HG02642 (cell line): ENCODE results near the gene BCL2L12.

Experiments
- ATAC-seq: cut with Tn5 transposase; IDR thresholded peaks from one replicate; pipeline ENCODE4 v1.9.1; 2021; ENCODE audit warnings: mild to moderate bottlenecking; ENCODE audit not compliant: unreplicated experiment, poor library complexity

Gene BCL2L12

DNA sequence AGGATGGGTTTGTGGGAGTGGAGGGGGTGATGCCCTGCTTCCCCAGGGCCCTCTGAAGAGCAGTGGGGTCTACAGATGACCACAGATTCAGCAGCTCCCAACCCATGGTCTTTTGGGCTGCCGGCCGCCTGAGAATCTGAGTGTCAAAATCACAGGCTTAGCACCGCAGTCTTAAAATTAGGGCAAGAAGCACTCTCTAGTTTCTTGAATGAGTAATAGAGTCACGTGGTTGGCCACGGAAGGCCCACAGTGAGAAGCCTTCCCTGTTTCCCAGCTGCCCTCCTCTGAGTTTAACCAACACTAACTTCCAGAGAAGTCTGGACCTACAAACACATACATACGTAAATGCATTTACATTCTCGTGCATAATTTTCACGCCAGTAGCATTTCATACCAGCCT lies 16.5 kb downstream of the BCL2L12 start:
- no peak for ATAC-seq

DNA sequence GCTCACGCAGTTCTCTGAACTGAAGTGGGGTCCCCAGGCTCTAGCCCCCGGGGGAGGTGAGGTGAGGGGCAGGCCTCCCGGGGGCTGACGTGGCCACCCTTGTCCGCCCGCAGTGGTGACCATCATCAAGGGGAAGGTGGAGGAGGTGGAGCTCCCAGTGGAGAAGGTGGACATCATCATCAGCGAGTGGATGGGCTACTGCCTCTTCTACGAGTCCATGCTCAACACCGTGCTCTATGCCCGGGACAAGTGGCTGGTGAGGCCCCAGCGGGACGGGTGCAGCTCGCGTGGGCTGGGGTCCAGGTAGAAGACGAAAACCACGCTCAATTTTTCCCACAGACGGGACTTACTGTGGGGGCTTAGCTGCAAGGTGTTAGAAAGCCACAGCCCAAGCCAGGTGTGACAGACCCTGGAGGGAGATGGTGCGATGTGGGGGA lies 18.1 kb downstream of the BCL2L12 start:
- ATAC-seq: no peak

DNA sequence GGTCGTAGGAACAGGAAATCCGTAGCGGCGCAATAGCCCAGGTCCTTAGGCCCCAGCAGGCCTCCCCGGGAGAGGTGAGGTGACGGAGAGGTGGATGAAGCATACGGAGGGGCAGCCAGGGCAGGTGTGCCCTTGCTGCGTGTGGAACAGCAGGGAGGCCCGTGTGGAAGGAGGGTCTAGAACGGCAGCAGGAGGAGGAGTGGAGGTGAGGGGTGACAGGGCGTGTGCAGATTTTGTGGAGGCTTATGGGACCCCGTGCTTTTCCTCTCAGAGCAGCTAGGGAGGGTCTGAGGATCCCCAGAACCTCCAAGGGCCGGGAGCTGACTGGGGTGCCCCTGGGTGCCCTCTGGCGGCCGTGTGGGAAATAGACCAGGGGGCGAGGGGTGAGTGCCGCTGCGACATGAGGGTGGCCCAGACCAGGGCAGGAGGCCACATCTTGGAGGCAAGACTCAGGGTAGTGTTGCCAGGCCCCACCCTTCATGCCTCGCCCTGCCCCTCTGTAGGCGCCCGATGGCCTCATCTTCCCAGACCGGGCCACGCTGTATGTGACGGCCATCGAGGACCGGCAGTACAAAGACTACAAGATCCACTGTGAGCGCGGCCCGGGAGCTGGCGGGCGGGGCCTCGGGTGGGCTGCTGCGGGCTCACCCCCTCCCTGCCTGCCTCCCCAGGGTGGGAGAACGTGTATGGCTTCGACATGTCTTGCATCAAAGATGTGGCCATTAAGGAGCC lies 18.7 kb downstream of the BCL2L12 start:
- ATAC-seq: no peak

DNA sequence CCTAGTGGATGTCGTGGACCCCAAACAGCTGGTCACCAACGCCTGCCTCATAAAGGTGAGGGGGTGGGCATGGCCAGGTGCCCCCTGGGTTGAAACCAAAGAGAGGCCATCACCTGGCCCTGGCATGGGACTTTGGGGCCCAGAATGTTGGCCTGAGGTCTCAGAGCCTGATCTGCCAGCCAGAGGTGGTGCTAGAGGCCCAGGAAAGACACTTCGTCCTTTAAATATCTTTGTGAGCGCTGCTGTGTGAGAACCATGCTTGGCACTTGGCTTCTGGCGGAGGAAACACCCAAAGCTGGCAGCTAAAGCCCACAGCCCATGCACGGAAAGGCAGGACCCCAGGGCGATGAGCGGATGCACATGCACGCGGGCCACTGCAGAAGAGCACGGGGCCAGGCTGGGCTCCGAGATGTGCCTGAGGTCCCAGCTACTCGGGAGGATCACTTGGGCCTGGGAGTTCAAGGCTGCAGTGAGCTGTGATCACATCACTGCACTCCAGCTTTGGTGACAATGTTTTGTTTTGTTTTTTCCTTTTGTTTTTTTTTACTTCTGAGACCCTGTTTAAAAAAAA lies 19.3 kb downstream of the BCL2L12 start:
- no peak for ATAC-seq

DNA sequence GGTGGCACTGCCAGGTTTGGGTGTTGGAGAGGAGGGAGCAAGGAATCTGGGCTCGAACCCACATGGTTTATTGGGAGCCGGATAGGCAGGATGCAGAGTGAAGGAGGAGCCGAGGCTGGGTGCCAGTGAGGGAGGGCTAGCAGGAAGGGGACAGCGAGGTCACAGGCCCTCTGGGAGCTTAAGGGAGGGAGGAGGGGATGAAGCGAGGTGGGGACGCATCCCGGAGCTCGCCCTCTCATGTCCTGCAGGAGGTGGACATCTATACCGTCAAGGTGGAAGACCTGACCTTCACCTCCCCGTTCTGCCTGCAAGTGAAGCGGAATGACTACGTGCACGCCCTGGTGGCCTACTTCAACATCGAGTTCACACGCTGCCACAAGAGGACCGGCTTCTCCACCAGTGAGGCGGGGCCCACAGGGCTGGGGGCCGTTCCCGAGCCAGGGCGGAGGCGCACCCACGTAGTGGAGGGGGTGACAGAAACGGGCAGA lies 20.2 kb downstream of the BCL2L12 start:
- no peak for ATAC-seq

DNA sequence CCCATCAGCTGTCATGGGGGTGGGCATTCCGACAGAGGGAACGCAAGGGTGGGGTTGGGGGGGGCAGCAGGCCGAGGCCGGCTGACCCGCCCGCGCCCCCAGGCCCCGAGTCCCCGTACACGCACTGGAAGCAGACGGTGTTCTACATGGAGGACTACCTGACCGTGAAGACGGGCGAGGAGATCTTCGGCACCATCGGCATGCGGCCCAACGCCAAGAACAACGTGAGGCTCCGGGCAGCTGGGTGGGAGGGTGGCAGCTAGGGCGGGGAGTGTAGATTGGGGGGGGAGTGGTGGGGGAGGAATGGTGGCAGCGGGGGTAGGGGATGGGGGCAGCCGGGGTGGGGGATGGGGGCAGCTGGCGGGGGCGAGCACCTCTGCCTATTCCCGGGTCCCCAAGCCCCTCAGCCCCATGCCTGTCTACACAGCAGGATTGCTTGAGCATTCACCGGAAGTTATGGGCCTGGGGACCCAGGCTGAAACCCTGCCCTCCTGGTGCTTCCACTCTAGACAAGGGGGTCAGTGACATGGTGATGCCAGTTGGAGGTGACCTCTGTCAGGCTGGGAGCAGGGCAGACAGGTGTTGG lies 20.9 kb downstream of the BCL2L12 start:
- no peak for ATAC-seq

DNA sequence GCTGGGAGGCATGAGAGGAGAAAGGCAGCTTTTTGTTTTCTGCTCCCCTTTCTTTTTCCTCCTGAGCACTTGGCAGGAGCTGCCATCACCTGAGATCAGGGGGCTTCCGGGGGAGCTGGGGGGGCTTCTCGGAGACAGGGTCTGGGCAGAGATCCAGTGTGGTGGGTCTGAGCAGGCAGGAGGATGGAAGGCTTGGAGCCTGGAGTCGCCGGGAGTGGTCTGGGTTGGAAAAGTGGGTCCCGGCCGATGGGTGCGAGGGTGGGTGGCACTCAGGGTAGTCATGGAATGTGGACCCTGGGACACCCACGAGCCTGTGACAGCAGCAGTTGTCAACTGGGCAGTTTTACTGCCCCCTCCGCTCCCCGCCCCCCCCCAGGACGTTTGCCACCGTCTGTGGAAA lies 21.4 kb downstream of the BCL2L12 start:
- no peak for ATAC-seq

DNA sequence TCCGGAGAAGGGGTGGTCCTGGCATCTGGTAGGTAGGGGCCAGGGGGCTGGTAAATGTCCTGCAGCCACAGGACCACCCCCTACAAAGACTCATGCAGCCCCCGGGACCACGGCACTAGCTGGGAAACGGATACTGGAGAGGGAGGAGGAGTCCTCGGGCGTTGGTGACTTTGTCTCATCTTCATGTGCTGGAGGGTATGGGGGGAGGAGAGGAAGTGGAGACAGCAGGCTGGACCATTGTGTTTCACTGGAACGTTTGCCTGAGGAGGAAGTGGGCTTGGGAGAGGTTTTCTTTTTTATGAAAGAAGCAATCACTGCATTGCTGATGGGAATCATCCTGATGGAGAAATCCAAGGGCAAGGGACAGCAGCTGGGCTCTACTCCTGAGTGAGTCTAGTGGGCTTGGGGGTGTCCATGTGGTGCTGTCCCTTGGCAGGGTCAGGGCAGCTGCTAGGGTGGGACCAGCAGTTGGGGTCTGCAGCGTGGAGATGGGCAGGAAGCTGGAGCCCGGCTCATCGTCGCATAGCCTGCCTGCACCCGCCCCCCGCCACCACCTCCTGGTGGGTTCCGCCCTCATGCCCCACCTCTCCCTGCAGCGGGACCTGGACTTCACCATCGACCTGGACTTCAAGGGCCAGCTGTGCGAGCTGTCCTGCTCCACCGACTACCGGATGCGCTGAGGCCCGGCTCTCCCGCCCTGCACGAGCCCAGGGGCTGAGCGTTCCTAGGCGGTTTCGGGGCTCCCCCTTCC lies 22.0 kb downstream of the BCL2L12 start:
- no peak for ATAC-seq

DNA sequence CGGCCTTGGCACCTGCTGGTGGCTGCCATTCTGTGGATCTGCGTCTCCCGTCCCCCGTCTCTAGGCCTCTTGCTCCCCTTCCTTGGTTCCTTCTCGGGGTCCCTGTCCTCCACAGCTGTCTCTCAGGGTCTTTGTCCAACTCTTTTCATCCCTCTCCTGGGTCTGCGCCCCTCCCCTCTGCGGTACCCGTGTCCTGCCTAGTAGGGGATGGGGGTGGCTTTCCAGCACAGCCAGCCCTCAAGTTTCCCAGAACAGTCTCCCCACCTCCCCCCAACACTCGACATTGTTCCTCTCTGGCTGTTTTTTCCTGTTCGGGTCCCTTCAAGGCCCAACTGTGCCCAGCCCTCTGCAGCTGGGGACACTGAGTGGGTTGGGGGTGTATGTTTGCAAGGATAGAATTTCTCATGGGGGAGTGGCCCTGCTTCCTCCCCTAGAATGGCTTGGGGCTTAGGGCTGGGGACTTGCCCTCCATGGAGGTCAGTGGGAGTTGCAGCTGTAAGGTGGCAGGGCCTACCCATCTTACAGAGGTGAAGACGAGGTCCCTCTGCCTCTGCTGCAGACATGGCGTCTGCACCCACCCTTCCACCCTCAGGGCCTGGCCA lies 22.9 kb downstream of the BCL2L12 start:
- no peak for ATAC-seq

DNA sequence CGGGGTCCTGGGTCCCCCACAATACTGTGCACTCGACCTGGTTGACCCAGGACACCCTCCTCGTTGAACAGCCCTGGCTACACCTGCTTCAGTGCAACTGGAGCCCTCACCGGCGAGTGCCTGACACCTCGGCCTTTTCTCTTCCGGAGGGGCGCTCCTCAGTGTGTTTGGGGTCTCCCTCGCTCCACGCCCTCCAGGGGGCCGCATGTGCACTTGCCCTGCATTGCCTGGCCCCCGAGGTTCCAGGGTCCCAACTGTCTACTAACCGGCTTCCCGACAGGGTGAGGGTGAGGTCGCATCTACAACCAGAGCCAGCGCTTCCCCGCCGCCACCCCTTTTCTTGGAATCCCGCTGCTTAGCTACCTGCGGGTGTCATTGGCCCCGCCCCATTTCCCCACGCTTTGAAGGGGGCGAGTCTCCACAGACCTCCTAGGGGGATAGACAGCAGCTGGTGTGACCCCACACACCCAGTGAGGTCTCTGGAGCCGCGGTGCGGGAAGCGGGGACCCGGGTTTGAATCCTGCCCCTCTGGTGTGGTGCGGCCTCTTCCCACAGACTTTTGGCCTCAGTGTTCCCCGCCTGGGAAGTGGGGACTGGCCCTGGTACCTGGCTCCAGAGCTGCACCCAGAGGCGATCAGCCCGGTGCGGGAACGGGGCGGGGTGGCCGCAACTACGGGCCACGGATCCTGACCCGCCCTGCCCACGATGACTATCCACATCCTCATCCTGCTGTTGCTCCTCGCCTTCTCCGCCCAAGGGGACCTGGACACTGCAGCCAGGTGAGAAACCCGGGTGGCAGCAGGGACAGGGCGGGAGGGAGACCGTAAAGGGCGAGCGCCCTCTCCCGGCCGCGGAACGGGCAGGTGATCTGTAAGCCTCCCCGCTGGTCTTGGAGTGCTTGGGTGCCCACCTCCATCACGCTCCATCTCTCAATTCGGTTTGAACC lies 23.7 kb downstream of the BCL2L12 start, which contains the start of gene ADM5:
TSS of gene ADM5 (plus strand) at position 462 of the 946 bp plus-strand sequence. CDS start at position 706, 244 bp downstream.
- ATAC-seq: no peak

DNA sequence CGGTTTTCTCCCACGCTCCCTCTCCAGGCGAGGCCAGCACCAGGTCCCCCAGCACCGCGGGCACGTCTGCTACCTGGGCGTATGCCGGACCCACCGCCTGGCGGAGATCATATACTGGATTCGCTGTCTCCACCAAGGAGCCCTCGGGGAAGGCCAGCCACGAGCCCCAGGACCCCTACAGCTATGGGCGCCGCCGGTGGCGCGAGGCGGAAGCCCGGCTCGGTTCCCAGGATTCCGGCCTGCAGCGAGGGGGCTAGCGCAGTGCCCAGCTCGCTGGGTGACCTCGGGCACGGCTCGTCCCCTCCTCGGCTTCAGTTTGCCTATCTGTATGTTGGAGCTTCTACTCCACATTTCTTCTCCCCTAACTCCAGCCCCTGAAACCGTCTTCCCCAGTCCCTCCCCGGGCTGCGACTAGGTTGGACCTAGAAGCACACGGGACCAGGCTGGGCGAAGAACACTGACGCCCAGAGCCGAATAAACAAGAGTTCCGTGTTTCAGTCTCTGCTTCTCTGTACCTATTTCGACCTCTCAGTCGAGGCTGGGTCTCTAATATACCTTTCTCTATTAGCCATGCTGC lies 24.4 kb downstream of the BCL2L12 start:
- ATAC-seq: no peak

DNA sequence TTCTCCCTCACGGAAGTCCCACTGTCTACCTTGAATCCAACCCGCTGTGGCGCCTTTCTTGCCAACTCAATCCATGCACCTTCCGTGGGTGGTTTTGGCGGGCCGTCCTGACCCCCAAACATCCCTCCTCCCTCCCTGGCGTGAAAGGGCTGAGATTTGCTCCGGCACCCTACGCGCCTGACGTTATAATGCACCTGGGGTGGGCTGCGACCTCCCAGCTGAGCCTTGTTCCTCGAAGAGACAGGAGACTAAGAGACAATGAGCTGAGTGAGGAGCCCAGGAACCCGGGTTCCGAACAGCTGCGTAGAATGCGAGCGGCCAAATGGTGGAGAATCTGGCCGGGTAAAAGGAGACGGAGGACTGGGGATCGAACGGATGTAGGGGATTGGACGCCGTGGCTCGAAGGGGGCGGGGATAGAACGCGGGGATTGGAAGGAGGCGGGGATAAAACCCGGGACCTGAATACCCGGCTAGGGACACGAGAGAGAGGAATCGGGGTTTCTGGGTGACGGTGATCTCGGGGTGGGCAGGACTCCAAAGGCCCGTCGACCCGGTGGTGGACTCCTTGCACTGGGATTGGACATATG lies 25.0 kb downstream of the BCL2L12 start, which contains the start of gene CPT1C:
TSS of gene CPT1C (plus strand) at position 461 of the 587 bp plus-strand sequence. CDS start 1,137 bp downstream, outside the sequence.
- ATAC-seq: no peak

DNA sequence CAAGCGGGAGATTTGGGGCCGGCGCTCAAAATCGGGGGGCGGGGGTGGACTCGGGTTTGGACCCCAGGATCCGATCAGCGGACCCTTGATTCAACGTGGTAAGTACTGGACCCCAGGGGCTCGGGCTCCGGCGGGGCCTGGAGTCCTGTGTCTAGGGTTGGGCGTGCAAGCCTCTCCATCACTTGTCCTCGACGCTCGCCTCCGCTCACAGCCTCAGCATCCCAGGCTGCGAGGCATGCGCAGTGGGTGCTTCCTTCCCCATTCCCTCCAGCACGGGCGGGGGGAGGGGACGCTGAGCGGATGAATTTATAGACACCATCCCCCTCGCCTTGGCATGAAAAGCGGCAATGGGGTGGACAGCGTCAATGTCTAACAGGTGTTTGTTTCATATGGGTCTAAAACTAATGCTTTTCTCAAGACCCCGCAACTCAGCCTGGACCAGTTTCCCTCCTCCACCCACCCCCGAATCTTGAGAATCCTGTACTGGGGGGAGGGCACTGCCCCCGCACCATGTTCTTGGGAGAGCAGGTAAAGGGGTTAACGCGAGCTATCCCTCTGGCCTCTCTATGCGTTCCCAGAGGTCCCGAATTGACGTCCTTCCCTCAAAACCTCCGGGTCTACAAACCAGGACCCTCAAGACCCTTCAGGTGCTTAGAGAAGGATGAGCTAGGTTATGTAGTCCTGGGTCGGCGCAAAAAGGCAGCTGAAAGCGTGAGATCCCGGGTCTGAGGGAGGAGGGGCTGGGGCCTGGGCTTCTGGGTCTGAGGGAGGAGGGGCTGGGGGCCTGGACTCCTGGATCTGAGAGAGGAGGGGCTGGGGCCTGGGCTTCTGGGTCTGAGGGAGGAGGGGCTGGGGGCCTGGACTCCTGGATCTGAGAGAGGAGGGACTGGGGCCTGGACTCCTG lies 25.8 kb downstream of the BCL2L12 start:
- no peak for ATAC-seq

DNA sequence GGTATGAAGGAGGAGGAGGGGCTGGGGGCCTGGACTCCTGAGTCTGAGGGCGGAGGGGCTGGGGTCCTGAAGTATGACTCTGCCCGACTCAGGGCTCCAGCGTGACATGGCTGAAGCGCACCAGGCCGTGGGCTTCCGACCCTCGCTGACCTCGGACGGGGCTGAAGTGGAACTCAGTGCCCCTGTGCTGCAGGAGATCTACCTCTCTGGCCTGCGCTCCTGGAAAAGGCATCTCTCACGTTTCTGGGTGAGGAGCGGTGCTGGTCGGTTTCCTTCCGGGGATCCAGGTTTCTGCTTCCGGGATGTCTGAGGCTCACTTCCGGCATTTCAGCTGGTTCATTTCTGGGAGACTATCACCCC lies 26.4 kb downstream of the BCL2L12 start:
- ATAC-seq: no peak

DNA sequence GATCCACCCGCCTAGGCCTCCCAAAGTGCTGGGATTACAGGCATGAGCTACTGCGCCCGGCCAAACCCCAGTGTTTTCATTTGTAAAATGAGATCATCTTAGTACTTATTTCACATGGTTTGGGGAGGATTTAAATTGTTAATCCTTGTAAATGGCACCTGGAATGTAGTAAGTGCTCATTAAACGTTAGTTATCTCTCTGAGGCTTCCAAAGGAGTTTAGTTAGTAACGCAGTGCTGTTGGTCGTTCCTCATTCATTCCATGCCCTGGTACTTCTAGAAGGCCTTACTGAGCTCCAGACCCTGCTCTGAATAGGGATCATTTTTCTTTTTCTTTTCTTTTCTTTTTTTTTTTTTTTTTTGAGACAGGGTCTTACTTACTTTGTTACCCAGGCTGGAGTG lies 30.4 kb downstream of the BCL2L12 start:
- ATAC-seq: no peak

DNA sequence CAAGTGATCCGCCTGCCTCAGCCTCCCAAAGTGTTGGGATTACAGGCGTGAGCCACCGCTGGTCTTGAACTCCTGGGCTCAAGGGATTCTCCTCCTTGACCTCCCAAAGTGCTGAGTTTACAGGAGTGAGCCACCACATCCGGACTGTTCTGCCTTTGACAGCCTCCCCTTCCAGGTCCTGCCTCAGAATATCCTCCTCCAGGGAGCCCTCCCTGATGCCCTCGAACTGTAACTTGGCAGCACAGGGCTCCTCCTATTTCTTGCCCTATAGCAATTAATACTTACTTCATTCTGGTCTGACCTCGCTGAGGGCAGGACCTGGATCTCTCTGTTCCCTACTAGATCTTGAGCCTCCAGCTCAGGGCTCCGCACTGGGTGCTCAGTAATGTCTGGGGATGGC lies 31.1 kb downstream of the BCL2L12 start:
- no peak for ATAC-seq

DNA sequence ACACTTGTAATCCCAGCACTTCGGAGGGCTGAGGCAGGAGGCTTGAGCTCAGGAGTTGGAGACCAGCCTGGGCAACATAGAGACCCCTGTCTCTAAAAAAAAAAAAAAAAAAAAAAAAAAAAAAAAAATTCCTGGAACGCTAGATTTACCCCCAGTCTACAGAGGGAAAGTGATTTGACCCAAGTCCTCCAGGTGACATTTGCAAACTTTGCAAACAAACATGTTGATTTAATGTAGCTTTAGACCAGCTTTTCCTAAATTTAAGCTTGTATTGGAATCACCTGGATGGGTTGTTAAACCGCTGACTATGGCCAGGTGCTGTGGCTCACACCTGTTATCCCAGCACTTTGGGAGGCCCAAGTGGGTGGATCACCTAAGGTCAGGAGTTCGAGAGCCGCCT lies 33.6 kb downstream of the BCL2L12 start:
- no peak for ATAC-seq

DNA sequence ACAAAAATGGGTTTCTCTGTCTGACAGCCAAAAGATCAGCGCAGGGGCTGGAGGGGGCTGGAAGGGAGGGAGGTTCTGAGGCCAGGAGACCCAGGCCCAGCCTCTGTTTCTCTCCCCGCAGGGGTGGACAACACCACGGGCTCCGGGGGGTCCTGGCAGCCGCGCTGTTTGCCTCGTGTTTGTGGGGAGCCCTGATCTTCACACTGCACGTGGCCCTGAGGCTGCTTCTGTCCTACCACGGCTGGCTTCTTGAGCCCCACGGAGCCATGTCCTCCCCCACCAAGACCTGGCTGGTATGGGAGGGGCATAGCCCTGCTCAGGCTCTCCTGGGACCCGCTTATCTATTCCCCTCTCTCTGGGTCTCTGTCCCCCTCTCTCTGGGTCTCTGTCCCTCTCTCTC lies 34.8 kb downstream of the BCL2L12 start:
- no peak for ATAC-seq
